HUES48 (cell line): ENCODE data around the gene PSMD14.
"Not testable (repeated sequence)": the region's sequence is repeated elsewhere in the genome, so short reads cannot be mapped to it uniquely, and the experiment has no call there.

Source experiments
- H3K27ac ChIP-seq: one replicate; pipeline ENCODE4 v1.7.0; 2013; ENCODE audit warnings: low read depth, low read length, inconsistent platforms
- H3K27me3 ChIP-seq: 2 replicates; pipeline ENCODE4 v1.6.1; 2013; ENCODE audit warnings: mild to moderate bottlenecking, low read length; ENCODE audit not compliant: control insufficient read depth, insufficient read depth
- H3K36me3 ChIP-seq: 2 replicates; pipeline ENCODE4 v1.6.1; 2013; ENCODE audit warnings: low read length; ENCODE audit not compliant: control insufficient read depth, insufficient read depth
- H3K4me1 ChIP-seq: 2 replicates; pipeline ENCODE4 v1.6.1; 2013; ENCODE audit warnings: mild to moderate bottlenecking, low read length; ENCODE audit not compliant: control insufficient read depth, insufficient read depth
- H3K4me3 ChIP-seq: 2 replicates; pipeline ENCODE4 v1.5.1; 2013; ENCODE audit warnings: mild to moderate bottlenecking, low read depth, low read length
- H3K9ac ChIP-seq: 2 replicates; pipeline ENCODE4 v1.6.1; 2013; ENCODE audit warnings: mild to moderate bottlenecking, low read depth, low read length, moderate library complexity
- H3K9me3 ChIP-seq: 2 replicates; pipeline ENCODE4 v1.6.1; 2013; ENCODE audit warnings: low read length; ENCODE audit not compliant: control insufficient read depth, insufficient read depth

PSMD14 gene

GRCh38 chr2:161337247-161337646 is 29.0 kb downstream of the PSMD14 start:
- Histone ChIP-seq H3K4me1 (no peaks in the 10 kb centered on the region), H3K27me3 (no peaks in the 10 kb centered on the region), H3K36me3 (peaks cover 9% of the 10 kb centered on the region; the same call in 1 of the 2 replicates), H3K4me3 (no peak overlapping the region), H3K9ac (no peak overlapping the region), H3K27ac (no peak overlapping the region), H3K9me3 (no peaks in the 10 kb centered on the region)

GRCh38 chr2:161339532-161339931 is 31.3 kb downstream of the PSMD14 start:
- H3K27me3 ChIP-seq, H3K36me3 ChIP-seq, H3K4me1 ChIP-seq, H3K4me3 ChIP-seq, H3K27ac ChIP-seq, H3K9me3 ChIP-seq, H3K9ac ChIP-seq: not testable (repeated sequence)

- not testable (repeated sequence) for H3K9me3 ChIP-seq, H3K9ac ChIP-seq, H3K4me1 ChIP-seq, H3K36me3 ChIP-seq, H3K4me3 ChIP-seq, H3K27ac ChIP-seq, H3K27me3 ChIP-seq
These were observed 32.7 kb downstream of the PSMD14 start for GRCh38 chr2:161340930-161341413.

- Histone ChIP-seq H3K9ac (no peak overlapping the region), H3K27me3 (no peaks in the 10 kb centered on the region), H3K27ac (no peak overlapping the region), H3K4me3 (no peak overlapping the region), H3K4me1 (peaks cover 6% of the 10 kb centered on the region; the same call in 1 of the 2 replicates), H3K36me3 (peaks cover 3% of the 10 kb centered on the region; the same call in 1 of the 2 replicates), H3K9me3 (no peaks in the 10 kb centered on the region)
These were observed 35.0 kb downstream of the PSMD14 start for GRCh38 chr2:161343235-161343634.

GRCh38 chr2:161344692-161345091 is 36.5 kb downstream of the PSMD14 start:
- no peak overlapping the region for H3K9ac ChIP-seq
- H3K27me3 ChIP-seq, result no peaks in the 10 kb centered on the region
- no peaks in the 10 kb centered on the region for H3K9me3 ChIP-seq
- peaks cover 9% of the 10 kb centered on the region; the same call in 1 of the 2 replicates for H3K4me1 ChIP-seq
- H3K36me3 ChIP-seq, result peaks cover 3% of the 10 kb centered on the region; the same call in 1 of the 2 replicates
- no peak overlapping the region for H3K4me3 ChIP-seq
- H3K27ac ChIP-seq, result no peak overlapping the region

- H3K27ac ChIP-seq, result no peak overlapping the region
- H3K9me3 ChIP-seq, result no peaks in the 10 kb centered on the region
- H3K27me3 ChIP-seq, result no peaks in the 10 kb centered on the region
- H3K9ac ChIP-seq, result no peak overlapping the region
- peaks cover 30% of the 10 kb centered on the region for H3K4me1 ChIP-seq
- no peaks in the 10 kb centered on the region for H3K36me3 ChIP-seq
- no peak overlapping the region for H3K4me3 ChIP-seq
These were observed 43.5 kb downstream of the PSMD14 start for GRCh38 chr2:161351678-161352077.

GRCh38 chr2:161352719-161353118 is 44.5 kb downstream of the PSMD14 start:
- Histone ChIP-seq H3K36me3 (no peaks in the 10 kb centered on the region), H3K9me3 (no peaks in the 10 kb centered on the region), H3K4me3 (no peak overlapping the region), H3K4me1 (peaks cover 30% of the 10 kb centered on the region), H3K27me3 (no peaks in the 10 kb centered on the region), H3K27ac (no peak overlapping the region), H3K9ac (no peak overlapping the region)

- H3K27me3 ChIP-seq, result no peaks in the 10 kb centered on the region
- H3K9ac ChIP-seq, result no peak overlapping the region
- H3K4me3 ChIP-seq, result no peak overlapping the region
- H3K4me1 ChIP-seq, result peaks cover 28% of the 10 kb centered on the region
- H3K9me3 ChIP-seq, result no peaks in the 10 kb centered on the region
- no peaks in the 10 kb centered on the region for H3K36me3 ChIP-seq
- no peak overlapping the region for H3K27ac ChIP-seq
These were observed 45.3 kb downstream of the PSMD14 start for GRCh38 chr2:161353543-161353942.

GRCh38 chr2:161354106-161354505 is 45.9 kb downstream of the PSMD14 start:
- no peaks in the 10 kb centered on the region for H3K9me3 ChIP-seq
- H3K27ac ChIP-seq, result no peak overlapping the region
- H3K36me3 ChIP-seq, result no peaks in the 10 kb centered on the region
- H3K4me3 ChIP-seq, result no peak overlapping the region
- no peaks in the 10 kb centered on the region for H3K27me3 ChIP-seq
- peaks cover 27% of the 10 kb centered on the region for H3K4me1 ChIP-seq
- H3K9ac ChIP-seq, result no peak overlapping the region

- Histone ChIP-seq H3K4me3 (no peak overlapping the region), H3K36me3 (no peaks in the 10 kb centered on the region; the same call in 1 of the 2 replicates), H3K27me3 (no peaks in the 10 kb centered on the region), H3K9me3 (no peaks in the 10 kb centered on the region), H3K27ac (no peak overlapping the region), H3K9ac (no peak overlapping the region), H3K4me1 (peaks cover 27% of the 10 kb centered on the region)
These were observed 46.9 kb downstream of the PSMD14 start for GRCh38 chr2:161355106-161355505.

GRCh38 chr2:161355983-161356382 is 47.8 kb downstream of the PSMD14 start:
- H3K9ac ChIP-seq, result no peak overlapping the region; the same call in 1 of the 2 replicates
- no peaks in the 10 kb centered on the region for H3K9me3 ChIP-seq
- no peak overlapping the region for H3K27ac ChIP-seq
- H3K4me1 ChIP-seq, result peaks cover 27% of the 10 kb centered on the region
- H3K27me3 ChIP-seq, result no peaks in the 10 kb centered on the region
- no peak overlapping the region for H3K4me3 ChIP-seq
- no peaks in the 10 kb centered on the region; the same call in 1 of the 2 replicates for H3K36me3 ChIP-seq
